SK-N-MC (cell line): ENCODE results near the gene ZNF256.

Experiments used
- EZH2 ChIP-seq: fragments of 200-600 bp; sonication (generic); IDR thresholded peaks from one replicate; pipeline ENCODE4 v1.6.1; 2017; ENCODE audit warnings: antibody characterized with exemption
- POLR2AphosphoS5 ChIP-seq: IDR thresholded peaks from 2 replicates; pipeline ENCODE4 v1.6.1; 2012; ENCODE audit warnings: mild to moderate bottlenecking, low read depth, low read length, borderline replicate concordance

GRCh38 chr19:57974434-57974833, 26.9 kb upstream of the ZNF256 start, which contains the start of gene C19orf18:
- no peak for TF ChIP-seq EZH2
- no peak for TF ChIP-seq POLR2AphosphoS5
